Suprapubic skin (tissue), 4 donors: ENCODE measurements around the gene UQCC5. TPM values are rescaled to one million over a fixed set of nuclear protein-coding genes. Genes with fewer than 3 reads are reported as not detected.

Source experiments
- DNase-seq, 2 donors: peaks; one replicate each; pipeline ENCODE4 v3.0.0-alpha.2; 2019; ENCODE audit warnings: low spot score in 2 of 2
- H3K27ac ChIP-seq: fragments of 200-600 bp; sonication (generic); one replicate; pipeline ENCODE4 v1.5.1; 2019
- H3K27me3 ChIP-seq: fragments of 200-600 bp; sonication (generic); one replicate; pipeline ENCODE4 v1.5.1; 2019
- H3K36me3 ChIP-seq: fragments of 200-600 bp; sonication (generic); one replicate; pipeline ENCODE4 v1.5.1; 2019
- H3K4me1 ChIP-seq: fragments of 200-600 bp; sonication (generic); one replicate; pipeline ENCODE4 v1.5.1; 2019
- H3K4me3 ChIP-seq: fragments of 200-600 bp; sonication (generic); one replicate; pipeline ENCODE4 v1.5.1; 2019; ENCODE audit warnings: mild to moderate bottlenecking
- H3K9me3 ChIP-seq: fragments of 200-600 bp; sonication (generic); one replicate; pipeline ENCODE4 v1.5.1; 2019
- EP300 ChIP-seq: sonication (generic); formaldehyde crosslinking; IDR thresholded peaks from one replicate; pipeline ENCODE4 v1.6.1; 2017; ENCODE audit warnings: antibody characterized with exemption
- POLR2A ChIP-seq, 2 donors: fragments of 450-650 bp; IDR thresholded peaks; one replicate each; pipeline ENCODE4 v1.6.1; 2017; ENCODE audit warnings: antibody characterized with exemption in 2 of 2, mild to moderate bottlenecking in 2 of 2, moderate library complexity in 2 of 2
- POLR2AphosphoS5 ChIP-seq, 3 donors: sonication (generic); formaldehyde crosslinking; IDR thresholded peaks; one replicate each; pipeline ENCODE4 v1.6.1; 2017; ENCODE audit warnings: antibody characterized with exemption in 3 of 3
- WGBS: methylation state at CpG from one replicate; pipeline ENCODE4 v1.1.5; 2018; 5-methylcytosine and 5-hydroxymethylcytosine counted together
- total RNA-seq, 4 donors: library from RNA; depleted of rRNA; stranded (reverse); fragments of >200 nt; gene quantifications; one replicate each; pipeline ENCODE4 v1.1.0, GENCODE V29; 2016
- TF ChIP-seq, protein P1 (sequence below), 2 donors: fragments of 200-600 bp in 1 of 2; fragments of 450-650 bp in 1 of 2; sonication (generic) in 1 of 2; IDR thresholded peaks; one replicate each; pipeline ENCODE4 v1.5.1; 2016 to 2019; ENCODE audit warnings: antibody characterized with exemption in 2 of 2, mild to moderate bottlenecking in 1 of 2, moderate library complexity in 1 of 2

The UQCC5 gene
- total RNA-seq, 4 donors from 2014 or later, result 0.68 to 4.0 (median 1.2) TPM

- TF ChIP-seq, protein P1, sequence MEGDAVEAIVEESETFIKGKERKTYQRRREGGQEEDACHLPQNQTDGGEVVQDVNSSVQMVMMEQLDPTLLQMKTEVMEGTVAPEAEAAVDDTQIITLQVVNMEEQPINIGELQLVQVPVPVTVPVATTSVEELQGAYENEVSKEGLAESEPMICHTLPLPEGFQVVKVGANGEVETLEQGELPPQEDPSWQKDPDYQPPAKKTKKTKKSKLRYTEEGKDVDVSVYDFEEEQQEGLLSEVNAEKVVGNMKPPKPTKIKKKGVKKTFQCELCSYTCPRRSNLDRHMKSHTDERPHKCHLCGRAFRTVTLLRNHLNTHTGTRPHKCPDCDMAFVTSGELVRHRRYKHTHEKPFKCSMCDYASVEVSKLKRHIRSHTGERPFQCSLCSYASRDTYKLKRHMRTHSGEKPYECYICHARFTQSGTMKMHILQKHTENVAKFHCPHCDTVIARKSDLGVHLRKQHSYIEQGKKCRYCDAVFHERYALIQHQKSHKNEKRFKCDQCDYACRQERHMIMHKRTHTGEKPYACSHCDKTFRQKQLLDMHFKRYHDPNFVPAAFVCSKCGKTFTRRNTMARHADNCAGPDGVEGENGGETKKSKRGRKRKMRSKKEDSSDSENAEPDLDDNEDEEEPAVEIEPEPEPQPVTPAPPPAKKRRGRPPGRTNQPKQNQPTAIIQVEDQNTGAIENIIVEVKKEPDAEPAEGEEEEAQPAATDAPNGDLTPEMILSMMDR (IDR thresholded peaks at IDR 0.05), result no peak
- no peak for TF ChIP-seq POLR2AphosphoS5 (IDR thresholded peaks at IDR 0.05)
- no peak for TF ChIP-seq EP300
- TF ChIP-seq POLR2A (IDR thresholded peaks at IDR 0.05), result no peak
- no peak overlapping the region for H3K4me3 ChIP-seq
- WGBS, result 95% methylated on average over 6 of the region's 6 CpGs
These were observed 37.9 kb downstream of the UQCC5 start for GRCh38 chr3:52574056-52574965.

More at GRCh38 chr3:52574056-52574965, 37.9 kb downstream of the UQCC5 start:
- Histone ChIP-seq H3K27me3 (no peaks in the 10 kb centered on the region), H3K36me3 (peaks cover 61% of the 10 kb centered on the region), H3K4me1 (no peaks in the 10 kb centered on the region), H3K27ac (no peak overlapping the region), H3K9me3 (no peaks in the 10 kb centered on the region)
- DNase-seq, result no peak

Other genes starting within 250 kb of the UQCC5 start
- gene GLYCTK, start 248.8 kb upstream of the UQCC5 start, total RNA-seq, result 10 to 100 TPM in 1 of 4 donors, 1 to 10 TPM in 3; 2.6 to 11.9 (median 6.4) TPM
- gene DNAH1, start 220.3 kb upstream of the UQCC5 start, total RNA-seq, result 10 to 100 TPM in 1 of 4 donors, 1 to 10 TPM in 3; 3.4 to 10.1 (median 7.7) TPM
- 100 to 1,000 TPM in 3 of 4 donors, 10 to 100 TPM in 1; 99.0 to 137 (median 120) TPM for gene BAP1, start 126.6 kb upstream of the UQCC5 start, total RNA-seq
- gene PHF7, start 125.9 kb upstream of the UQCC5 start, total RNA-seq, result 10 to 100 TPM in 3 of 4 donors, 1 to 10 TPM in 1; 8.9 to 17.5 (median 11.4) TPM
- 10 to 100 TPM; 14.4 to 44.0 (median 26.5) TPM for gene SEMA3G, start 91.5 kb upstream of the UQCC5 start, total RNA-seq
- 10 to 100 TPM in 1 of 4 donors, 1 to 10 TPM in 3; 1.4 to 15.9 (median 8.4) TPM for gene TNNC1, start 82.6 kb upstream of the UQCC5 start, total RNA-seq
- gene NISCH, start 81.0 kb upstream of the UQCC5 start, total RNA-seq, result 100 to 1,000 TPM in 2 of 4 donors, 10 to 100 TPM in 2; 68.7 to 298 (median 94.6) TPM
- 10 to 100 TPM in 2 of 4 donors, 1 to 10 TPM in 2; 5.3 to 21.1 (median 14.3) TPM for gene STAB1, start 41.3 kb upstream of the UQCC5 start, total RNA-seq
- 10 to 100 TPM; 51.8 to 68.7 (median 63.3) TPM for gene NT5DC2, start 2.7 kb upstream of the UQCC5 start, total RNA-seq
- gene PBRM1, start 149.3 kb downstream of the UQCC5 start, total RNA-seq, result 10 to 100 TPM; 71.0 to 93.6 (median 85.5) TPM
- gene GNL3, start 149.4 kb downstream of the UQCC5 start, total RNA-seq, result 100 to 1,000 TPM in 3 of 4 donors, 10 to 100 TPM in 1; 76.8 to 127 (median 106) TPM
- gene GLT8D1, start 169.2 kb downstream of the UQCC5 start, total RNA-seq, result 10 to 100 TPM; 24.1 to 43.9 (median 28.7) TPM
- gene SPCS1, start 169.5 kb downstream of the UQCC5 start, total RNA-seq, result 100 to 1,000 TPM in 2 of 4 donors, 10 to 100 TPM in 2; 79.5 to 147 (median 104) TPM
- gene NEK4, start 234.3 kb downstream of the UQCC5 start, total RNA-seq, result 10 to 100 TPM; 12.3 to 20.6 (median 15.5) TPM
- gene ITIH1, start 241.0 kb downstream of the UQCC5 start, total RNA-seq, result 1 to 10 TPM in 1 of 4 donors, not detected in 3; 1.5 TPM